Measurements from ENCODE around the gene REC8.

Gene REC8, protein sequence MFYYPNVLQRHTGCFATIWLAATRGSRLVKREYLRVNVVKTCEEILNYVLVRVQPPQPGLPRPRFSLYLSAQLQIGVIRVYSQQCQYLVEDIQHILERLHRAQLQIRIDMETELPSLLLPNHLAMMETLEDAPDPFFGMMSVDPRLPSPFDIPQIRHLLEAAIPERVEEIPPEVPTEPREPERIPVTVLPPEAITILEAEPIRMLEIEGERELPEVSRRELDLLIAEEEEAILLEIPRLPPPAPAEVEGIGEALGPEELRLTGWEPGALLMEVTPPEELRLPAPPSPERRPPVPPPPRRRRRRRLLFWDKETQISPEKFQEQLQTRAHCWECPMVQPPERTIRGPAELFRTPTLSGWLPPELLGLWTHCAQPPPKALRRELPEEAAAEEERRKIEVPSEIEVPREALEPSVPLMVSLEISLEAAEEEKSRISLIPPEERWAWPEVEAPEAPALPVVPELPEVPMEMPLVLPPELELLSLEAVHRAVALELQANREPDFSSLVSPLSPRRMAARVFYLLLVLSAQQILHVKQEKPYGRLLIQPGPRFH

DNA sequence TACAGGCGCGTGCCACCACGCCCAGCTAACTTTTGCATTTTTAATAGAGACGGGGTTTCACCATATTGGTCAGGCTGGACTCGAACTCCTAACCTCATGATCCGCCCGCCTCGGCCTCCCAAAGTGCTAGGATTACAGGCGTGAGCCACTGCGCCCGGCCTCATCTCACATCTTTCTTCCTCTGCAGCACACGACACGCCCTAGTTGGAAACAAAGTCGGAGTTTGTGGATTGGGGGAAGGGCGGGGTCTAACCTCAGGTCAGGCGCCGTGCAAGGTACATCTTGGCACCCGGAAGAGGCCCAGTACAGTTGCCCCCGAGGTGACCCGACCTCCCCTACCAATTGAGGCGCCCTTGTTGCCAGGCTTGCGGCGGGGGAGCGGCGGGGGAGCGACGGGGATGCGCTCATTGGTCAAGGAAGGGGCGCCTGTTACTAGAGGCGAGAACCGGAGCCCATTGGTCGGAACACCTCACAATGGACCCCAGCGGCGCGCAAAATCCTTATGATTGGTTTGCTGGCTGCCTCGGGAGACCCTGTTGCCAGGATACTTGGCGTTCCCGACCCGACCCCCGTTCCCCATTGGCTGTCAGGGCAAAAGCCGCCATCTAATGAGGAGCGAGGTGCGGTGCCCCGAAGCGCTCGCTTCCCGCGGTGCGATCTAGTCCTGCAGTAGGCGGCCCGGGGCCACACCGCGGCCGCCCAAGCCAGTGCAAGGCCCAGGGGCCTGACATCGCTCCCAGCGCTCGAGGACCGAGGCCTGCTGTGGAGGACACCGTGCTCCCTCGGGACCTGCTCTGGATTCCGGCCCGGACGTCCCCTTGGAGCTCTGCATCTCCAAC lies at the start of gene REC8:
Gene REC8, plus strand, starts transcription at position 659 of the 839 bp plus-strand sequence. CDS start 473 bp downstream, outside the sequence.
- DNase-seq: peak; percentile 65

DNA sequence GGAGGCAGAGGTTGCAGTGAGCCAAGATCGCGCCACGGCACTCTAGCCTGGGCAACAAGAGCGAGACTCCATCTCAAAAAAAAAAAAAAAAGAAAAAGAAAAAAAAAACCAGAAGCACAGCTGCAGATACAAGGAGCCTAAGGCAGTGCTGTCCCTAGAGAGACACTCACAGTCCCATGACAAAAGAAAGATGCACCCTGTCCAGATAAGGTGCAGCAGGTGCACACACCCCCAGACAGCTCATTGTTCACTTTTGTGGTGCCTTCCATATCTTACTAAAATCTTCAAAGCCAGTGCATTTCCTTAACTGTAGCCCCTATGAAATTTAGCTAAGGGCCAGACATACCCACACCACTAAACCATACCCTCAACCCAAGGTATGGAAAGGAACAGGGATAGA lies 49.5 kb upstream of the REC8 start:
- DNase-seq: no peak

DNA sequence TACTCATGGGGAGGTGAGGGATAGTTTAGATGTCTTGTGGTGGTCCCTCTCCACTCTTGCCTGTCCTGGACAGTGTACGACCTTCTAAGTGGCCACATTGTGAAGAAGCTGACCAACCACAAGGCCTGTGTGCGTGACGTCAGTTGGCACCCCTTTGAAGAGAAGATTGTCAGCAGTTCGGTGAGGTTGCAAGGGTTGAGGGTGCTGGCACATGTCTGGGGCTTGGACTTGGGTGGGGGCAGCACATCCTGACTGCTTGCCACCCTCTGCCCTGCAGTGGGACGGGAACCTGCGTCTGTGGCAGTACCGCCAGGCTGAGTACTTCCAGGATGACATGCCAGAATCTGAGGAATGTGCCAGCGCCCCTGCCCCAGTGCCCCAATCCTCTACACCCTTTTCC lies 49.0 kb upstream of the REC8 start:
- DNase-seq: no peak

DNA sequence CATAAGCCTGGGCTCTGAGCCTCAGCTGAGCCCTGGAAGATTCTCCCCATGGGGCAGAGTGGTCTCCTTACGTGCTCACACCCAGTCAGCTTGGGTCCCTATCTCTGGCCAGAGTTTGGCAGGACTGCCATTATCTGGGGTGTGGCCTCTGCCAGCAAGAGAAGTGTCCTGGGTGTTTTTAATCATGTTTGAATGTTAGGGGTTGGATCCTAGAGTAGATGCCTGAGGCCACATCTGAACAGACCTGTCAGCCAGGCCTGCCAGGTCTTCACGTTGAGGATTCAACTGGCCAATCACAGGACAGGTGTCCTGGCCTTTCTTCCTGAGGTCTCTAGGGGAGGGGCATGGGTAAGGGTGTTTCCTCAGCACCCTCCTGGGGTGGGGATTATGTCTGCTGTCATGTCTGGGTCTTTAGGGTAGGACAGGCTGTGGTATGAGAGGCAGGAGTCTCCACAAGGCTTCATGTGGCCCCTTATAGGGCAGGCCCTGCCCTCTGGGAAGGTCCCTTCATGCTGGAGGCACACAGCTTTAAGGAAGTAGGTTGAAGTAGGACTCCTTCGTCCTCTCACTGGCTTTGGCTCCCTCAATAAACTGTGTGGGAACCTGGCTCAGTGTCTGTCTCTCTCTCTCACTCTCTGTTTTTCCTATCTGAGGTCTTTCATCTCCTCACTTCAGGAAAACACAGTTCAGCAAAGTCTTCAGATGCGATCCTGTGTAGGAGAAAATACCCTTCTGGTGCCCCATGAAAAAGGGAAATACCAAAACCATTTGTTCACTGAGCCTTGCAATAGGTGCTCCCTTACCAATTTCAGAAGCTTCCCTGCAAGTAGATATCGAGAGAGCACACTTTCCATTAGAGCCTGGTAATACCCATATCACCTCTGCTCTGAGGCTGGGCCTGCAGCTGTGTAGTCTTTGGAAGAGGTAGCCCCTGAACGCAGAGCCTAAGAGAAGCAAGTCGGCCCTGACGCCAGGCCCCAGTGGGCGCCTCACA lies 48.2 kb upstream of the REC8 start:
- no peak for DNase-seq

DNA sequence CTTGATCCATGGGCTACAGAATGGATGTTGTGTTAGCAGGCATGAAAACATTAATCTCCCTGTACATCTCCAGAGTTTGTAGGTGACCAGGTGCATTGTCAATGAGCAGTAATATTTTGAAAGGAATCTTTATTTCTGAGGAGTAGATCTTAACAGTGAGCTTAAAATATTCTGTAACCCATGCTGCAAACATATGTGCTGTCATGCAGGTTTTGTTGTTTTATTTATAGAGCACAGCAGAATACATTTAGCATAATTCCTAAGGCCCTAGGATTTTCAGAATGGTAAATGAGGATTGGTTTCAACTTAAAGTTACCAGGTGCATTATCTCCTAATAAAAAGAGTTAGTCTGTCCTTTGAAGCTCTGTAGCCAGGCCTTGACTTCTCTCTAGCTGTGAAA lies 44.9 kb upstream of the REC8 start:
- DNase-seq: no peak

DNA sequence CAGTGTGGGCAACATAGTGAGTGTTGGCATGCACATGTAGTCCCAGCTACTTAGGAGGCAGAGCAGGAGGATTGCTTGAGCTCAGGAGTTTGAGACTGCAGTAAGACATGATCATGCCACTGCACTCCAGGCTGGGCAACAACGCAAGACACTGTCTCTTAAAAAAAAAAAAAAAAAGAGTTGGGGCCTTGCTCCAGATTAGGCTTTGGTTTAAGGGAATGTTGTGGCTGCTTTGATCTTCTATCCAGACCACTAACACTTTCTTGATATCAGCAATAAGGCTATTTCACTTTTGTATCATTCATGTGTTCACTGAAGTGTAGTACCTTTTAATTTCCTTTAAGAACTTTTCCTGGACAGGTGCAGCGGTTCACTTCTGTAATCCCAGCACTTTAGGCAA lies 44.2 kb upstream of the REC8 start:
- DNase-seq: no peak

DNA sequence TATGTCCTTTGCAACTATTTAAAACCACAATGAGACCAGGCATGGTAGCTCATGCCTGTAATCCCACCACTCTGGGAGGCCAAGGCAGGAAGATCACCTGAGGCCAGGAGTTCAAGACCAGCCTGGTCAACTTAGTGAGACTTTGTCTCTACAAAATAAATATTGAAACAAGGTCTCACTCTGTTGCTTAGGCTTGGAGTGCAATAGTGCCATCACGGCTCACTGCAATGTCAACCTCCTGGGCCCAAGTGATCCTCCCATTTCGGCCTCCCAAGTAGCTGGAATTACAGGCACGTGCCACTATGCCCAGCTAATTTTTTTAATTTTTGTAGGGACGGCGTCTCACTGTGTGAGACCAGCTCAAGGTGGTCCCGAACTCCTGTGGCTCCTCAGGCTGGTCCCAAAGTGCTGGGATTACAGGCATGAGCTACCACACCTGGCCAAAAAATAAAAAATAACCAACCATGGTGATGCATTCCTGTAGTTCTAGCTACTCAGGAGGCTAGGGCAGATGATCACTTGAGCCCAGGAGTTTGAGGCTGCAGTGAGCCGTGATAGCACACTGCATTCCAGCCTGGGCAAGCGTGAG lies 42.4 kb upstream of the REC8 start:
- no peak for DNase-seq

DNA sequence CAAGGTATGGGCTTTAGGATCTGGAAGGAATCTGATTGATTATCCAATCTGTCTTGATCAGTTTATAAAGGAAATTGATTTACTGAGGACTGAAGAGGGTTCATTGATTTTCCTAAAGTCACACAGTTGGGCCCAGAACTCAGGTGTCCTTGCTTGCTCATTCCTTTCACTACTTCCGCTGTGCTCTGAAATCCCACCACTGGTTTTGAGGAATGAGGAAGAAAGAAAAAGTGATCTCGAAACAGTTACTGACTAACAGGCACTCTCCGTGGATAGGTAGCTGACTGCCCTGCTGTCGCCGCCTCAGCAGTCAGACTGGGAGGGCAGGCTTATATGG lies 41.5 kb upstream of the REC8 start, which contains the start of gene FITM1:
Gene FITM1, plus strand, starts transcription at position 280 of the 337 bp plus-strand sequence. CDS start 905 bp downstream, outside the sequence.
- DNase-seq: no peak

DNA sequence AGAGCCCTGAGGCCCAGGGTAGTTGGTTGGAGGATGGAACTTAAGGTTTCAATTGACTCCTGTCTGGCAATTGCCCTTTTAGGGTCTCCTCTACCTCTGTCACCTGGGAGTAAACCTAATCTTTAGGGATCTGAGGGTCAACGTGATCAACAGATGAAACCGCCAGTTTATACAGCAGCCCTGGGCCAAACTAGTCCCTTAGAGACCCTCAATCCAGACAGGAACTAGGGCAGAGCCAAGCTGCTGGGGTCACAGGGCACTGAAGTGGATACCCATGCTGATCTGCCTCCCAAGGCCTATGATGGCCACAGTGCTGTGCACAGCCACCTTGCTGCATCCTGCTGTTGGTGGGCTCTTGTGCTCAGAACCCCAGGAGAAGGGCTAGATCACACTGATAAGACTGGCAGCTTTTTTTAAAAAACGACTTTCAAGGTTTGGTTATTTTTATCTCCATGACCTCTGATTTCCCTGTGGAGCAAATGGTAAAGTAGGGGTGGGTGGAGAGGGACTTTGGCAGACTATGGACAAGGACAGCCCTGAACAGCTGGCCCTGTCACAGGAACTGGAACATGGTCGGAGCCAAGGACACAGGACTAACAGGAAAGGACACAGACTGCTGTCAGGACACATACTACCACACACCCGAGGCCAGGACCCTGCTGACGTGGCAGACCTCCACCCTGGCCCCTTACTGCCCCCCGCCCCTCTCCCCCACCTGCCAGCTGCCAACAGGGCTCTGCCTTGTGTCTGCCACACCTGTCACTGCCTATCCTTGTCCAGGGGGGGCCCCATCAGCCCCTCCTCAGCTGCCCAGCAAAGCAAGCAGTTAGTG lies 40.9 kb upstream of the REC8 start:
- no peak for DNase-seq

DNA sequence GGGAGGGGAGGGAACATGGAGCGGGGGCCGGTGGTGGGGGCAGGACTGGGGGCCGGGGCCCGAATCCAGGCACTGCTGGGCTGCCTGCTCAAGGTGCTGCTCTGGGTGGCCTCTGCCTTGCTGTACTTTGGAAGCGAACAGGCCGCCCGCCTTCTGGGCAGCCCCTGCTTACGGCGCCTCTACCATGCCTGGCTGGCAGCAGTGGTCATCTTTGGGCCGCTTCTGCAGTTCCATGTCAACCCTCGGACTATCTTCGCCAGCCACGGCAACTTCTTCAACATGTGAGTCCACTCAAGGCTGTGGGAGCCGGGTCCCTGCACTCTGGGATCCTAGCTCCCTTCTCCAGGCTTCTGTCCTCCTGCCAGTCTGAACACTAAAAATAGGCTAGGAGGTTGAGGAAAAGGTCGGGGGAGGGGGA lies 40.3 kb upstream of the REC8 start:
- no peak for DNase-seq

DNA sequence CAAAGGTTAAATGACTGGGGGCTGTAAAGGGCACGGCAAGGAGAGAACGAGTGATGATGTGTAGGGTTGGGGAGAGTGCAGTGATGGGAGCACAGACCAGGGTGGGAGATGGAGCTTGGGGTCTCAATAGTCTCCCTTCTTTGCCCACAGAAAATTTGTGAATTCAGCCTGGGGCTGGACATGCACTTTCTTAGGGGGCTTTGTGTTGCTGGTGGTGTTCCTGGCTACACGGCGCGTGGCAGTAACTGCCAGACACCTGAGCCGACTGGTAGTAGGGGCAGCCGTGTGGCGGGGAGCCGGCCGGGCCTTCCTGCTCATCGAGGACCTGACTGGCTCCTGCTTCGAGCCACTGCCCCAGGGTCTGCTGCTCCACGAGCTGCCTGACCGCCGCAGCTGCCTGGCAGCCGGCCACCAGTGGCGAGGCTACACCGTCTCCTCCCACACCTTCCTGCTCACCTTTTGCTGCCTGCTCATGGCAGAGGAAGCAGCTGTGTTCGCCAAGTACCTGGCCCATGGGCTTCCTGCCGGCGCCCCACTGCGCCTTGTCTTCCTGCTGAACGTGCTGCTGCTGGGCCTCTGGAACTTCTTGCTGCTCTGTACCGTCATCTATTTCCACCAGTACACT lies 39.7 kb upstream of the REC8 start:
- DNase-seq: peak; percentile 26

DNA sequence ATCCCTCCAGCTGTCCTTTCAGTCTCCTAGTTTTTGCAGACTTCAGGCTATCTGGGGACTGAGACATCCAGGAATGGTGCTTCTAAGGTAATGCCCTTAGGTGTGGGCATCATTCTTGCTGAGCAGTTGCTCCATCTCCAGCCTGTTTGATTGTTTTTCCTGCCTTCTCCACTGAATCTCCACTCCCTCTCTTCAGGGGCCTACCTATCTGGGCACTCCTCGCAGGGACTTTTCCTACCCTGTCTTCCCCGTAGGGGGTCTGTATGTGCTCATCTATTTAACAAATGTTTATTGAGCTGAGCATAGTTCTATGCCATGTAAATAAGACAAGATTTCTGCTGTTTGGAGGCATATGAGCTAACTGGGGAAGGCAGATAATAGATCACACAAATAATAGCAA lies 38.9 kb upstream of the REC8 start:
- no peak for DNase-seq

DNA sequence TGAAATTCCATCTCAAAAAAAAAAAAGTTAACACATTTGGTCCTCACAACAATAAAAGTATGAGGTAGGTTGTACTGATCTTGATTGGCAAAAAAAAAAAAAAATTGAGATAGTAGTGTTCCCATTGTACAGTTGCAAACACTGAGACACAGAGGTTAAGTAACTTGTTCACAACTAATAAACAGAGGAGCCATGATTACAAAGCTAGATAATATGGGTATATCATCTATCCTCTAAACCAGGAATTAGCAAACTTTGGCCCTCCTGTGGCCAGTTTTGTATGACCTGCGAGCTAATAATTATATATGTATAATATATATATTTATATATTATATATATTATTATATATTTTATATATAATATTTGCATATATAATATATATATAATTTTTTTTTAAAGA lies 38.1 kb upstream of the REC8 start:
- no peak for DNase-seq

DNA sequence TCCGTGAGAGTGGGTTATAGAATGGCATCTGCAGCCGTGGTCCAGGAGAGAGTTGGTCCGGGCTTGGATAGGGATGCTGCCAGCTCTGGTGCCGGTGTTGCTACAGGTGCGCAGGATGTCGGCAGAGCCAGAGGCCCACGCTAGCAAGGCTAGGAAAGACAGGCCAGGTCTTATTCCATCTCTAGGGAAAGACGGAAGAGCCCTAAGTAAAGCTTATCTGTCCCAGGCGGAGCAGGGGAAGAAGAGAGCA lies 36.4 kb upstream of the REC8 start:
- no peak for DNase-seq

DNA sequence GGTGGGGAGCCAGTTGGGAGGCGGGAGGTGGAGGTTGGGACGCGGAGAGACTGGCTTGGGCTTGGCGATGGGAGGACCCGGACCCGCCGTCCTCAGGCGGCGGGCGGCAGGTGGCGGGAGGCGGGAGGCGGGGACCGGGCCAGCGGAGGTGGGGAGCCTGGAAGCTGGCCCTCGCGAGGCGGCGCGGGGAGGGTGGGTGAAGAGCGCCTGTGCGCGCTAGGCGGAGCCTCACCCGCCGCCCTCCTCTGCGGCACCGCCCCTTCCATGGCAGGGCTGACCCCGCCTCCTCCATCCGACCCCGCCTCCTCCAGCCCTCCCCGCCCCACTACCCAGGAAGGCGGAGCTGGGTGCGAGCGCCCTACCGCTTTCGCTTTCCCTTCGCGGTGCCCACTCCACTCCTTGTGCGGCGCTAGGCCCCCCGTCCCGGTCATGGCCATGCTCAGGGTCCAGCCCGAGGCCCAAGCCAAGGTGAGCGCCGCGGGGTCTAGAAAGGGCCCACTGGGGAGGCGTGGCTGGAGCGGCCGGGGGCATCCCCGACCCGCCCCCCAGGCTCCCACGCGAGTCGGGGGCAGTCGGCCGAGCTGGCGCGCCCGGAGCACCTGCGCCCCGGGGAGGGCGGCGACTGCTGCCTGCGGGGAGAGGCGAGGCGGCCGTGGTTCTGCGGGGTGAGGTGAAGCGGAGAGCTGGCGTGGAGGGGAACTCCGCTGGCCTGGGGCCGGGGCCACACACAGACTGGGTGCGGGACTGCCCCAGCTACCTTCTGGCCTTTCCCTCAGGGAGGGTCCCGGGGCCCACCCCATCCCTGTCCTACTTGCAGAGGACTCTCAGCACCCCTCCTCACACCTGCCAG lies 35.8 kb upstream of the REC8 start, which contains the start of gene PSME1:
Gene PSME1, plus strand, starts transcription at position 361 of the 850 bp plus-strand sequence. Its CDS starts 69 bp downstream, at position 430.
- DNase-seq: peak; percentile 95

DNA sequence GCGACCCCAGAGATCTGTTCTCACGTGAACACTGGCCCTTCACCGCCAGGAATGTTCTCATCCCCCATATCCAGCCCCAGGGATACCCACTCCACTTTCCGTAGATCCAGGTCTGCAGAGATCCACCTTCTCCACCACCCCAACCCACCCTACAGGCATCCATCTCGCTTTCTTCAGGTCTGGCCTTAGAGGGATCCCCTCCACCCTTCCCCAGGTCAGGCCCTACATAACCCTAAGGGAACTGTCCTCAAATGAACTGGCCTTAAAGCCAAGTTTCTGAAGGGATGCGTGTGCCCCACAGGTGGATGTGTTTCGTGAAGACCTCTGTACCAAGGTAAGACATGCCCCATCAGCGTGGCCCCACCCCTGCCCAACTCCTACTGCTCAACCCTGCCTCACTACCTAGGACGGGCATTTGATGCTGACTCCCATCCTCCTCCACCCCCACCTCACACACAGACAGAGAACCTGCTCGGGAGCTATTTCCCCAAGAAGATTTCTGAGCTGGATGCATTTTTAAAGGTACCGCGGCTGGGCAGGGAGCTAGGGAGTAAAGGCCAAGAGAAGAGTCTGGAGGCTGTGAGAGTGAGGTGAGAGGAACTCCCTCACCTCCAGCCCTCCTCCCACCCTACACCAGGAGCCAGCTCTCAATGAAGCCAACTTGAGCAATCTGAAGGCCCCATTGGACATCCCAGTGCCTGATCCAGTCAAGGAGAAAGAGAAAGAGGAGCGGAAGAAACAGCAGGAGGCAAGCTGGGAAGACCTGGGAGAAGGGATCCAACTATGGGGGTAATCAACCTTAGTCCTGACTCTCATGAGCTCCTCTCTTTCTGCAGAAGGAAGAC lies 35.0 kb upstream of the REC8 start:
- no peak for DNase-seq

DNA sequence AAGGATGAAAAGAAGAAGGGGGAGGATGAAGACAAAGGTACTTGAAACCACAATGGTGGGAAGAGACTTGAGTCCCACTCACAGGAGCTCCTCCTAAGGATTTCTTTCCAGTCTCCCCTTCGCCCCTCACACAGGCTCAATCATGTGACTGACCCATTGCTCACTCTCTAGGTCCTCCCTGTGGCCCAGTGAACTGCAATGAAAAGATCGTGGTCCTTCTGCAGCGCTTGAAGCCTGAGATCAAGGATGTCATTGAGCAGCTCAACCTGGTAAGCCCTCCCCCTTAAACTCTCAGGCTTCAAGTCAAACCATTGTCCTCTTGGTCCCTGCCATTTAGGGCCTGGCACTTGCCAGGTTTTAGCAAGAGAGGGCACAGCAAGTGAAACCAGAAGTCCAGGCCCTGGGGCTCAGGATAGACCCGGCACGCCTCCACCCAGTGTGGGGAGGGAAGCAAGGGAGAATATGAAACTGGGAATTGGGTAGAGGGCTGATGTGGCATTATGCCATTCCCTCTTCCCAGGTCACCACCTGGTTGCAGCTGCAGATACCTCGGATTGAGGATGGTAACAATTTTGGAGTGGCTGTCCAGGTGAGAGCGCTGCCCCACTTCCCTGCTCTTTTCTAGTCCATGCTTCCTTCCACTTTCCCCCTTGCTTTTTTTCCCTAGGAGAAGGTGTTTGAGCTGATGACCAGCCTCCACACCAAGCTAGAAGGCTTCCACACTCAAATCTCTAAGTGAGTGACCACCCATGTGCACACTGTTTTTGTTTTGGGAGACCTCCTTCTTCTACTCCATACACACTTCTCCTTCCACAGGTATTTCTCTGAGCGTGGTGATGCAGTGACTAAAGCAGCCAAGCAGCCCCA lies 34.1 kb upstream of the REC8 start:
- DNase-seq: no peak
